OCI-LY3 (cell line): ENCODE measurements around the gene TRMT11.
A peak's percentile ranks its signal among the peaks of the same experiment; 100 is the strongest.

Experiments used
- H2AFZ ChIP-seq: fragments of 200-600, 300-600 bp; shearing (Covaris generic); 2 replicates; pipeline ENCODE4 v1.6.0; 2014; ENCODE audit warnings: antibody characterized with exemption, low read depth, low read length
- H3K27ac ChIP-seq: fragments of 200-600, 300-600 bp; sonication (generic); 2 replicates; pipeline ENCODE4 v1.5.1; 2014; ENCODE audit warnings: mild to moderate bottlenecking, low read length, moderate library complexity, mixed read lengths
- H3K27me3 ChIP-seq: fragments of 200-600, 300-600 bp; sonication (generic); 2 replicates; pipeline ENCODE4 v1.6.1; 2014; ENCODE audit warnings: low read depth, low read length, mixed read lengths
- H3K36me3 ChIP-seq: fragments of 200-600, 300-600 bp; sonication (generic); replicated peaks from 2 replicates; pipeline ENCODE3; 2014; ENCODE audit warnings: low read depth, low read length, mixed read lengths
- H3K4me1 ChIP-seq: fragments of 300-600, 200-600 bp; sonication (generic); 2 replicates; pipeline ENCODE4 v1.6.1; 2014; ENCODE audit warnings: low read length, mixed read lengths
- H3K4me2 ChIP-seq: fragments of 200-600, 300-600 bp; sonication (generic); 2 replicates; pipeline ENCODE4 v1.6.1; 2014; ENCODE audit warnings: low read length, mixed read lengths
- H3K4me3 ChIP-seq: fragments of 300-600, 200-600 bp; sonication (generic); 2 replicates; pipeline ENCODE4 v1.5.1; 2014; ENCODE audit warnings: antibody characterized with exemption, mild to moderate bottlenecking, low read length, moderate library complexity
- H3K79me2 ChIP-seq: fragments of 300-600, 200-600 bp; shearing (Covaris generic); 2 replicates; pipeline ENCODE4 v1.6.1; 2014; ENCODE audit warnings: mild to moderate bottlenecking, low read length, mixed read lengths
- H3K9ac ChIP-seq: fragments of 300-600, 200-600 bp; shearing (Covaris generic); 2 replicates; pipeline ENCODE4 v1.6.0; 2014; ENCODE audit warnings: mild to moderate bottlenecking, low read length, moderate library complexity
- H3K9me3 ChIP-seq: fragments of 200-600, 300-600 bp; shearing (Covaris generic); 2 replicates; pipeline ENCODE4 v1.6.1; 2014; ENCODE audit warnings: low read length, mixed read lengths; ENCODE audit not compliant: insufficient read depth
- H4K20me1 ChIP-seq: fragments of 200-600, 300-600 bp; sonication (generic); 2 replicates; pipeline ENCODE4 v1.6.1; 2016; ENCODE audit warnings: low read length, mixed read lengths; ENCODE audit not compliant: insufficient read depth
- EZH2phosphoT487 ChIP-seq: fragments of 200-600 bp; shearing (Covaris generic); IDR thresholded peaks from 2 replicates; pipeline ENCODE4 v1.6.1; 2018; ENCODE audit warnings: antibody characterized with exemption, mixed run types, low read depth
- TF ChIP-seq, protein P1 (sequence below): fragments of 200-600, 300-600 bp; sonication (generic); IDR thresholded peaks from 2 replicates; pipeline ENCODE4 v1.5.1; 2014; ENCODE audit warnings: antibody characterized with exemption, low read length, low read depth

Gene TRMT11

DNA sequence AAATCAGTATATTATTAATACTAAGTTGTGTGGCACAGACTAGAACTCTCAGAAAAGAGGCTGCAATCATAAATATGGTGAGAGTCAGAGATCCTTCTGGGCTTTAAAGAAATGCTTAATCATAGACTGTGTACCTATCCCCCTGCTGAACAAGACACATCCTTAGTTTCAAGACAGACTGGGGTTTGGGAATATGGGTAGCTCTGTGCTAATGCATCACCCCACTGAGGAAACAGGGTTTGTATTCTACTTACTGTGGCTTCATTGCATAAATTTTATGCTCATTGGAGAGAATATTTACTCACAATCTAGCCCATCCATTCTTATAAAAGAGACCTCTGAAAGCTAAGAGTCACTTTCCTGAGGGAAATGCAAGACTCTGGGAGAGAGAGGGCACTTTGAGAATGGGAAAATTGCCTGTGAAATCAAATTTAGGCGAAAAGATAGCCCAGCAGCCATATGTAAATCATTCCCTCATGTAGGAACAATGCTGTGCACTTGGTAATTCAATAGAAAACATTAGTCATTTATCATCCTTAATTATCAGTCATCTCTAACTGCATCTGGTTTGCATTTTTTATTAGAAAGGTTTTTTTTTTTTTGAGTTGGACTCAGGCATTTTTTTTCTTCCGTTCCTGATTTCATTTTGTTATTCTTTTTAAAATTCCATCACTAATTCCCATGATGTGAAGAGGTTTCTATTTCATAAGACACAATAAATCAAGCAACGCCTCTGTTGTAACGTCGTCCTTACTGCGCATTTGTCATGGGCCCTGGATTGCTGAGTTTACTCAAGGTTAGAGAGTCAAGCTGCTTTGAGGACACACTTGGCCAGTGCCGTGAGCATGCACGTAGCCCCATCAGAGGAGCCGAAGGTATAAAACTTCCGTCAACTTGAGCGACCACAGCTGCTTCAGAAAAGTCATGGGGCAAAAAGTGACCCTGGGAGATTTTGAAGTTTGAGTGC lies 91.8 kb downstream of the TRMT11 start:
- Histone ChIP-seq H3K79me2 (no peaks in the 10 kb centered on the region), H3K36me3 (no peaks in the 10 kb centered on the region), H2AFZ (no peak overlapping the region), H3K4me3 (no peak overlapping the region), H3K27me3 (no peaks in the 10 kb centered on the region), H3K4me1 (no peaks in the 10 kb centered on the region), H3K27ac (no peak overlapping the region), H3K4me2 (no peak overlapping the region), H3K9ac (no peak overlapping the region), H3K9me3 (no peaks in the 10 kb centered on the region), H4K20me1 (no peaks in the 10 kb centered on the region)
- TF ChIP-seq, protein P1, sequence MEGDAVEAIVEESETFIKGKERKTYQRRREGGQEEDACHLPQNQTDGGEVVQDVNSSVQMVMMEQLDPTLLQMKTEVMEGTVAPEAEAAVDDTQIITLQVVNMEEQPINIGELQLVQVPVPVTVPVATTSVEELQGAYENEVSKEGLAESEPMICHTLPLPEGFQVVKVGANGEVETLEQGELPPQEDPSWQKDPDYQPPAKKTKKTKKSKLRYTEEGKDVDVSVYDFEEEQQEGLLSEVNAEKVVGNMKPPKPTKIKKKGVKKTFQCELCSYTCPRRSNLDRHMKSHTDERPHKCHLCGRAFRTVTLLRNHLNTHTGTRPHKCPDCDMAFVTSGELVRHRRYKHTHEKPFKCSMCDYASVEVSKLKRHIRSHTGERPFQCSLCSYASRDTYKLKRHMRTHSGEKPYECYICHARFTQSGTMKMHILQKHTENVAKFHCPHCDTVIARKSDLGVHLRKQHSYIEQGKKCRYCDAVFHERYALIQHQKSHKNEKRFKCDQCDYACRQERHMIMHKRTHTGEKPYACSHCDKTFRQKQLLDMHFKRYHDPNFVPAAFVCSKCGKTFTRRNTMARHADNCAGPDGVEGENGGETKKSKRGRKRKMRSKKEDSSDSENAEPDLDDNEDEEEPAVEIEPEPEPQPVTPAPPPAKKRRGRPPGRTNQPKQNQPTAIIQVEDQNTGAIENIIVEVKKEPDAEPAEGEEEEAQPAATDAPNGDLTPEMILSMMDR, result no peak
- TF ChIP-seq EZH2phosphoT487, result no peak

DNA sequence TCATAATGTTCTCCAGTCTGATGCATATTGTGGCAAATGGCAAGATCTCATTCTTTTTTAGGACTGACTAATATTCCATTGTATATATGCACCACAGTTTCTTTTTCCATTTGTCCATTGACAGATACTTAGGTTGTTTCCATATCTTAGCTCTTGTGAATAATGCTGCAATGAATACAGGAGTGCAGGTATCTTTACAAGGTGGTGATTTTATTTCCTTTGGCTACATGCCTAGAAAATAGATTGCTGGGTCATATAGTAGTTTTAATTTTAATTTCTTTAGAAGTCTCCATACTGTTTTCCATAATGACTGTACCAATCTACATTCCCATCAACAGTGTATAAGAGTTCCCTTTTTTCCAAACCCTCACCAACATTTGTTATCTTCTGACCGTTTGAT lies 97.5 kb downstream of the TRMT11 start:
- H3K36me3 ChIP-seq, result no peaks in the 10 kb centered on the region
- no peaks in the 10 kb centered on the region for H3K9me3 ChIP-seq
- H3K4me2 ChIP-seq, result no peak overlapping the region
- no peak overlapping the region for H3K27ac ChIP-seq
- no peak overlapping the region for H2AFZ ChIP-seq
- H3K9ac ChIP-seq, result no peak overlapping the region
- no peaks in the 10 kb centered on the region for H4K20me1 ChIP-seq
- H3K79me2 ChIP-seq, result no peaks in the 10 kb centered on the region
- no peak for TF ChIP-seq EZH2phosphoT487
- TF ChIP-seq, protein P1, result no peak
- H3K4me3 ChIP-seq, result no peak overlapping the region
- no peaks in the 10 kb centered on the region for H3K27me3 ChIP-seq
- peaks cover 9% of the 10 kb centered on the region for H3K4me1 ChIP-seq

GRCh38 chr6:126086560-126086959 lies 100.2 kb downstream of the TRMT11 start:
- Histone ChIP-seq H3K36me3 (no peaks in the 10 kb centered on the region), H3K79me2 (no peaks in the 10 kb centered on the region), H3K4me3 (no peak overlapping the region), H4K20me1 (no peaks in the 10 kb centered on the region), H2AFZ (no peak overlapping the region; the same call in 1 of the 2 replicates), H3K4me1 (peaks cover 9% of the 10 kb centered on the region), H3K27ac (no peak overlapping the region), H3K9ac (no peak overlapping the region), H3K4me2 (peak overlapping the region; percentile 27; the same call in 1 of the 2 replicates), H3K27me3 (no peaks in the 10 kb centered on the region), H3K9me3 (no peaks in the 10 kb centered on the region)
- TF ChIP-seq, protein P1, result no peak
- TF ChIP-seq EZH2phosphoT487, result no peak
